ENCODE data around the gene OPRM1. TPM values are rescaled to one million over a fixed set of nuclear protein-coding genes. Genes with fewer than 3 reads are reported as not detected.
A peak's percentile ranks its signal among the peaks of the same experiment; 100 is the strongest.

The OPRM1 gene
- total RNA-seq, 1 donor from 2014 or later = not detected

- Histone ChIP-seq H3K9ac (ENCODE audit: low read length) (no peak overlapping the region), H4K20me1 (ENCODE audit: insufficient read depth, low read length) (no peaks in the 10 kb centered on the region), H3K4me3 (ENCODE audit: insufficient read depth, low read depth, low read length) (no peak overlapping the region), H3K4me2 (ENCODE audit: low read length) (no peak overlapping the region), H3K9me3 (ENCODE audit: insufficient read depth, low read depth, low read length) (no peaks in the 10 kb centered on the region), H3K36me3 (ENCODE audit: insufficient read depth, low read length) (no peaks in the 10 kb centered on the region), H3K79me2 (ENCODE audit: insufficient read depth, low read length) (no peaks in the 10 kb centered on the region), H3K27me3 (ENCODE audit: insufficient read depth, low read length) (no peaks in the 10 kb centered on the region), H3K4me1 (ENCODE audit: insufficient read depth, low read length) (peaks cover under 1% of the 10 kb centered on the region), H3K27ac (ENCODE audit: low read depth, low read length) (no peak overlapping the region), H2AFZ (ENCODE audit: low read depth, low read length) (no peak overlapping the region)
- DNase-seq (ENCODE audit: low read depth) (no peak), FAIRE-seq (no peak)
- Mint-ChIP-seq H3K9me3 (ENCODE audit: unreplicated experiment) (no peaks in the 10 kb centered on the region), H3K4me1 (ENCODE audit: low read depth, unreplicated experiment) (no peaks in the 10 kb centered on the region), H3K36me3 (ENCODE audit: low read depth, unreplicated experiment) (no peaks in the 10 kb centered on the region), H3K27ac (ENCODE audit: unreplicated experiment) (no peak overlapping the region), H3K27me3 (ENCODE audit: low read depth, unreplicated experiment) (no peaks in the 10 kb centered on the region), H3K4me3 (ENCODE audit: unreplicated experiment) (no peak overlapping the region)
- TF ChIP-seq, protein P1, sequence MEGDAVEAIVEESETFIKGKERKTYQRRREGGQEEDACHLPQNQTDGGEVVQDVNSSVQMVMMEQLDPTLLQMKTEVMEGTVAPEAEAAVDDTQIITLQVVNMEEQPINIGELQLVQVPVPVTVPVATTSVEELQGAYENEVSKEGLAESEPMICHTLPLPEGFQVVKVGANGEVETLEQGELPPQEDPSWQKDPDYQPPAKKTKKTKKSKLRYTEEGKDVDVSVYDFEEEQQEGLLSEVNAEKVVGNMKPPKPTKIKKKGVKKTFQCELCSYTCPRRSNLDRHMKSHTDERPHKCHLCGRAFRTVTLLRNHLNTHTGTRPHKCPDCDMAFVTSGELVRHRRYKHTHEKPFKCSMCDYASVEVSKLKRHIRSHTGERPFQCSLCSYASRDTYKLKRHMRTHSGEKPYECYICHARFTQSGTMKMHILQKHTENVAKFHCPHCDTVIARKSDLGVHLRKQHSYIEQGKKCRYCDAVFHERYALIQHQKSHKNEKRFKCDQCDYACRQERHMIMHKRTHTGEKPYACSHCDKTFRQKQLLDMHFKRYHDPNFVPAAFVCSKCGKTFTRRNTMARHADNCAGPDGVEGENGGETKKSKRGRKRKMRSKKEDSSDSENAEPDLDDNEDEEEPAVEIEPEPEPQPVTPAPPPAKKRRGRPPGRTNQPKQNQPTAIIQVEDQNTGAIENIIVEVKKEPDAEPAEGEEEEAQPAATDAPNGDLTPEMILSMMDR (IDR thresholded peaks at IDR 0.05; ENCODE audit: insufficient read depth, low read depth, low read length) = no peak
- TF ChIP-seq EZH2 (IDR thresholded peaks at IDR 0.05; ENCODE audit: insufficient read depth, low read length) = no peak
Observed at GRCh38 chr6:154159126-154159525, 120.1 kb downstream of the OPRM1 start.

DNA sequence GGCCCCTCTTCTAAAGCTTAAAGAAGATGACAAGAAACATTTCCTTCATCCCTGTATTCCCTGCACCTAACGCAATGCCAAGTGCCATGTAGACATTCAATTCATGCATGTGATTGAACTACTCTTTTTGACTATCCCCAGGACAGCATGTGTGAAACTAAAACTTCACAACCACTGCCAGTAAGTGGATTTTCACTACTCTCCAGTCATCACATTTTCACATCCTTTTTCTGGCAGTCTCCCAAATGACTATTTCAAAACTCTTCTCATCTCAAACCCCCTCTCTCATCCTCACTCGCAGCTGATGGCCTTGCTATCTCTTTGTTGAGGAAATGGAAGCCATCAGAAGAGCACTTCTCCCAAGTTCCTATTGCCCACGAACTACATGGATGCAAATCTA lies 122.6 kb downstream of the OPRM1 start:
- no peaks in the 10 kb centered on the region for H4K20me1 ChIP-seq (ENCODE audit: insufficient read depth, low read length)
- Mint-ChIP-seq H3K4me1 (ENCODE audit: low read depth, unreplicated experiment) (no peaks in the 10 kb centered on the region), H3K36me3 (ENCODE audit: low read depth, unreplicated experiment) (no peaks in the 10 kb centered on the region), H3K27ac (ENCODE audit: unreplicated experiment) (no peak overlapping the region), H3K4me3 (ENCODE audit: unreplicated experiment) (no peak overlapping the region), H3K27me3 (ENCODE audit: low read depth, unreplicated experiment) (no peaks in the 10 kb centered on the region), H3K9me3 (ENCODE audit: unreplicated experiment) (no peaks in the 10 kb centered on the region)
- H3K4me1 ChIP-seq (ENCODE audit: insufficient read depth, low read length) = peaks cover 6% of the 10 kb centered on the region
- no peak overlapping the region for H3K27ac ChIP-seq (ENCODE audit: low read depth, low read length)
- no peak for FAIRE-seq
- H3K9ac ChIP-seq (ENCODE audit: low read length) = no peak overlapping the region
- TF ChIP-seq, protein P1 (IDR thresholded peaks at IDR 0.05; ENCODE audit: insufficient read depth, low read depth, low read length) = no peak
- no peak for TF ChIP-seq EZH2 (IDR thresholded peaks at IDR 0.05; ENCODE audit: insufficient read depth, low read length)
- H3K36me3 ChIP-seq (ENCODE audit: insufficient read depth, low read length) = no peaks in the 10 kb centered on the region
- no peaks in the 10 kb centered on the region for H3K79me2 ChIP-seq (ENCODE audit: insufficient read depth, low read length)
- H3K27me3 ChIP-seq (ENCODE audit: insufficient read depth, low read length) = no peaks in the 10 kb centered on the region
- H3K4me3 ChIP-seq (ENCODE audit: insufficient read depth, low read depth, low read length) = no peak overlapping the region
- no peak overlapping the region for H2AFZ ChIP-seq (ENCODE audit: low read depth, low read length)
- no peak overlapping the region for H3K4me2 ChIP-seq (ENCODE audit: low read length)
- DNase-seq (ENCODE audit: low read depth) = no peak
- no peaks in the 10 kb centered on the region for H3K9me3 ChIP-seq (ENCODE audit: insufficient read depth, low read depth, low read length)

DNA sequence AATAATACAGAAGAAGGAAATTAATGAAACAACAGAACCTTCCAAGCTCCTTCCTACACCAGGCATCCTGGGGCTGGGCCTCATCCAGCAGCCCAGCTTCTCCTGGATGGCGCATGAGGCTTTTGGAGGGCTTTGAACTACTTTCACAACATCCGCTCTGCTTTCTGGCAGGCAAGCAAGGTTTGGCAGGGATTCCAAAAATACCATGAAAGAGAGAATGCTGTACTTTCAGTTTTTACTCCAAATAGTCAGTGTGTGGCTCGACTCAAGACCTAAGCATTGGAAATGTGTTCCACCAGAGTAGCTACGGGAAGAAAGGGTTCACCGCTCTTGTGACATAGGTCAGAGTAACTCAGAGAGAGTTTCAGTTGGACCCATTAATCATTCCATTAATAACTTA lies 125.4 kb downstream of the OPRM1 start:
- no peaks in the 10 kb centered on the region for H4K20me1 ChIP-seq (ENCODE audit: insufficient read depth, low read length)
- peaks cover 6% of the 10 kb centered on the region for H3K4me1 ChIP-seq (ENCODE audit: insufficient read depth, low read length)
- peak overlapping the region; percentile 54 for H3K4me2 ChIP-seq (ENCODE audit: low read length)
- FAIRE-seq (no peak), DNase-seq (ENCODE audit: low read depth) (peak; percentile 85)
- H2AFZ ChIP-seq (ENCODE audit: low read depth, low read length) = no peak overlapping the region
- no peak overlapping the region for H3K4me3 ChIP-seq (ENCODE audit: insufficient read depth, low read depth, low read length)
- H3K79me2 ChIP-seq (ENCODE audit: insufficient read depth, low read length) = no peaks in the 10 kb centered on the region
- Mint-ChIP-seq H3K9me3 (ENCODE audit: unreplicated experiment) (no peaks in the 10 kb centered on the region), H3K4me1 (ENCODE audit: low read depth, unreplicated experiment) (no peaks in the 10 kb centered on the region), H3K27ac (ENCODE audit: unreplicated experiment) (no peak overlapping the region), H3K4me3 (ENCODE audit: unreplicated experiment) (no peak overlapping the region), H3K36me3 (ENCODE audit: low read depth, unreplicated experiment) (no peaks in the 10 kb centered on the region), H3K27me3 (ENCODE audit: low read depth, unreplicated experiment) (no peaks in the 10 kb centered on the region)
- TF ChIP-seq EZH2 (IDR thresholded peaks at IDR 0.05; ENCODE audit: insufficient read depth, low read length) = no peak
- TF ChIP-seq, protein P1 (IDR thresholded peaks at IDR 0.05; ENCODE audit: insufficient read depth, low read depth, low read length) = no peak
- H3K9ac ChIP-seq (ENCODE audit: low read length) = no peak overlapping the region
- no peaks in the 10 kb centered on the region for H3K27me3 ChIP-seq (ENCODE audit: insufficient read depth, low read length)
- no peaks in the 10 kb centered on the region for H3K36me3 ChIP-seq (ENCODE audit: insufficient read depth, low read length)
- H3K27ac ChIP-seq (ENCODE audit: low read depth, low read length) = no peak overlapping the region
- H3K9me3 ChIP-seq (ENCODE audit: insufficient read depth, low read depth, low read length) = no peaks in the 10 kb centered on the region
